Stimulated activated CD4-positive, alpha-beta T cell treated with anti-CD3 and anti-CD28 coated beads, Interleukin-15, amount 100 ng/mL, for 1 hour (primary cell): ENCODE results near the gene CLDN14.

Experiments
- DNase-seq, 2 donors: peaks; one replicate each; pipeline ENCODE4 v3.0.0-alpha.2; 2020; ENCODE audit warnings: low read depth in 1 of 2, low spot score in 1 of 2

CLDN14 gene, protein sequence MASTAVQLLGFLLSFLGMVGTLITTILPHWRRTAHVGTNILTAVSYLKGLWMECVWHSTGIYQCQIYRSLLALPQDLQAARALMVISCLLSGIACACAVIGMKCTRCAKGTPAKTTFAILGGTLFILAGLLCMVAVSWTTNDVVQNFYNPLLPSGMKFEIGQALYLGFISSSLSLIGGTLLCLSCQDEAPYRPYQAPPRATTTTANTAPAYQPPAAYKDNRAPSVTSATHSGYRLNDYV

DNA sequence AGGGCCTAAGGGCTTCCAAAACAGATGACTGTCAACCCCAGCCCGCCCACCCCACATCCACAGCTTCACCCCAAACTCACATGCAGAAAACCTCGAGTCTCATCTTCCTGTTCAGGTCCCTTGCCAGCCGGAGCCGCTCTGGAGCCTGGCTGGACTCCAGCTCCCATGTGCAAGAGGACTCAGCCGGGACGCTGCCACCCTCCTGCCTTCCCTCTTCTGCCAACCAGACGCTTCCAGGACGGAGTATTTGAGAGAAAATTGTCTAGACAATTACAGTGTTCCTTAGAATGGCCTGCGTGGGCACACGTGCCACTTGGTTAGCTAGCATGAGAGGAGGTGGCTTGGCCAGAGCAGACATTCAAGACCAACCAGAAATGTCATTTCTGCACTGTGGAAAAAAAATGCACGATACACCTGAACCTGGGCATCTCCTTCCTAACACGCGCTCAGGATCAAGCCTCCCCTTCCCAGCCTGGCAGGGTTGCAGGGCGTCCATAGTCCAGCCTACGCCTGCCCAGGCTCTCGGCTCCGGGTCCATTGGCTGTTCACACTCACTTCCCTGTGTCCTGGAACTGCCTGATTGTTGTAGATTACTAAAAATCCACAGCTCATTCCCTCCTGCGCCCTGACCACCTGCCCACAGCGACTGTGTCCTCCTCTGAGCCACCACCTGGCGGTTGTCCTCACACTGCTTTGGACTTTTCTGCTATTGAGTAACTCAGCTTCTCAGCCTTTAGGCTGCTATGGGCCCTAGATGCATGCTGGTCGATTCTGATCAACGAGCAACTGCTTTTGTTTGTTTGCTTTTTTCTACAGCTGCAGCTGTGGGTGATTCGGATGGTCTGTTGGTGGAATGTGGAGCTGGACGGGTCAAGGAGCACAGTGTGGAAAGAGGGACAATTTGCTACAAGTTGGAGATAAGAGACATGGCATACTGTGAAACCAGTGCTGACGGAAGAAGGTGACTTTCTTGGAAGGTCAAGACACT, at the start of gene CLDN14:
TSS of gene CLDN14 (minus strand) at position 708 of the 988 bp plus-strand sequence. CDS start 18,427 bp downstream, outside the sequence.
- DNase-seq: no peak

DNA sequence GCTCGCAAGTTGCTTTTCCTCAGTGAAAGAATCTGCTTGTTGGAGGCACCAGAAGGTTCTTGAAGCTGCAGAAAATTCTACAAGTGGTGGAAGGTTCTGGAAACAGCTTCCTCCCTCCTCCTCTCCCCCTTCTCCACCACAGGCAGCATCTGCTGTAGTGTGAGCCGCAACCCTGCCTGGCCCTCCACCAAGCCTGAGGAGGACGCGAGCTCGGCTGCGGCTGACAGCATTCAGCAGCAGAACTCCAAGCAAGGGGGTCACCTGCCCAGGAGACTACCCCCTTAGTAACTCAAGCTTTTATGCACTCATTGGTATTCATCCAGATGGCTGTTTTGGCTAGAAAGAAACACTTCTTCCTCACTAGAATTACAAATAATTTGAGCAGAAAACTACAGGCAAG, 48.8 kb upstream of the CLDN14 start:
- DNase-seq: no peak

DNA sequence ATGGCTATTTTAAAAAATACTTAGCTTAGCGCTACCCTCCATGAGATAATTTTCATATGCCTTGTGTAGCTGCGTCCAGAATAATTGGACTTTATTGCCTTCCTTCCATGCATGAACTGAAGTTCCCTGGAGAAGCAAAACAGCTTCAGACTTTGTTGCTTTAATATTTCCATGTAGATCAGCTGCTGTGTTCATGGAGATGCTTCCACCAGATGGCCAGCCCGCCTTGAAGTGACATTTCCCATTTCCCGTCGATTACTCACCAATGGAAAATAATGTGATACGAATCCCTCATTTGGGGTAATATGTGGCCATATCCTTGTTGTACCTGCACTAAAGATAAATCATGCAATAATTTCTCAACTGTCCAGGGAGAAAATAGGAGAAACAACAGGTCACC, 47.4 kb upstream of the CLDN14 start:
- DNase-seq: no peak

DNA sequence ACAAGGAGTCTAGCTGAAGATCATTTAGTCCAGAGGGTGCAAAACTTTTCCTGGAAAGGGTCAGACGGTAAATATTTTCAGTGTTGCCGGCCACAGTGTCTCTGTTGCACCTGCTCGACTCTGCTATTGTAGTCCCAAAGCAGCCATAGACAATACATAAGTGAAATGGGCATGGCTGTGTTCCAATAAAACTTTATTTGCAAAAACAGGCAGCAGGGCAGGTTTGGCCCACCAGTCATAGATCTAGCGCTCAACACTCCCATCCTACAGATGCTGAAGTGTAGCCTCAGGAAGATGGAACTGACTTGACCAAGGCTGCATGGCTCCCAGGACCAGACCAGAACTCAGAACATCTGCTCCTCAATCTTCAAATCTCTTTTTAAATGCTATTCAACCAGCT, 46.2 kb upstream of the CLDN14 start:
- no peak for DNase-seq

DNA sequence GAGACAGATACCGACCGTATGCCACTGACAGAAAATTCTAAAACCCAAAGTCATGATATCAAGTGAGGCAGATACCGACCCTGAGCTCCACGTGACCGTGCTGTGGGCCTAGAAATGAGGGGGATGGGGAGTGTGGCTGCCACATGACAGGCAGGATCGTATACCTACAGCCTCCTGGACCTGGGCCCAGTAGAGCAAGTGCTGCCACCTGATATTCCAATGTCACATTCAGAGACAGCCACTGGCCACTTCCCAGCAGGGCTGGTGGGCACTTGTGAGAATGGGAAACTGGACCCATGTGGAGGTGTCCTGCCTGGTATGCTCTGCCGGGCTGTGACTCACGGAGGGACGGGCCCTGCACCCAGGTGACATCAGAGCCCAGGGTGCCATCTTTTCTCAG, 44.6 kb upstream of the CLDN14 start:
- no peak for DNase-seq

DNA sequence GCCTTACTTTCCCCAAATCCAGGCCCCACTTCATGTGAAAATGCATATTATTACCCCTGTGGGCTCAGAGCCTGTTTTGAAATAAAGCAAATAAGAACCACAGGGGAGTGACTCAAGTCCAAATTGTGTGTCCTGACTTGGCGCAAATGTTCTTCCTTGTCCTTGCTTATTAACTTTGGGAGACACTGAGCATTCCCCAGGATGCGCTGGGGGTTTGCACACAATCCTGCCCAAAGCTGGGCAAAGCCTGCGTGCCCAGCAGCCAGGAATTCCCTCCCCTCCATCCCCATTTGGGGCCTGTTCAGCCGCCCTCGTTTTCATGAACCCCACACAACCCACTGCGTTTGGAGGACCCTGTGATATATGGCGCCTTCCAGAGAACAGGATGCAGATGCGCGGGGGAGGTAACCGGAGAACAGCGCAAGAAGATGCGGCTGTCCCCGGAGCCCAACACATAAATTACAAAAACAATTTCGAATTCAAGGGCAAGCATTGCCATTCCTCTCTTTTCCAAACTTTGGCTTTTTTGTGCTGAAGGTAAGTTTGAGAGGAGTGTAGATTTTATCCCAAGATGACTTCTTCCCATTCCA, 42.4 kb upstream of the CLDN14 start:
- no peak for DNase-seq

DNA sequence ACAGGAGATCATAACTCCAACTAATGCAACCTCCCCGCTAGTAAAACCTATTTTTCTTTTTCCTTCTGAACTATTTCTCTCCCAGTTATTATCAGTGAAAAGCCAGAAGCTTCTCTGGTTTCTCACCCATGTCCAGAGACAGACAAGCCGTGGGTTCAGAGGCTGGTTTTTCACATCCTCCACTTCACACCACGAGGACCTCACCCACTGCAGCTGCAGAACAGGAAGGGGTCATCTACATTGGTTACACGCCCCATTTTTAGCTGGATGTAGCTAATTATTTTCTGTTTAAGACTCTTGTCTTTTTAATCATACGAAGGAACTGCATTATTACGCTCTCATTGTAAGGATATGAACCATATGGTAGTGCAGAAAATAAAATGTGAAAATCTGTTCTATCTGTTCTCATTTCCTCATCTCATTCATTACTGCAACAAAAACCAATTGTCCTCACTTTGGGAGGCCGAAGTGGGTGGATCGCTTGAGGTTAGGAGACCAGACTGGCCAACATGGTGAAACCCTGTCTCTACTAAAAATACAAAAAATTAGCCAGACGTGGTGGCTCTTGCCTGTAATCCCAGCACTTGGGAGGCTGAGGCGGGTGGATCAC, 39.1 kb upstream of the CLDN14 start:
- no peak for DNase-seq

DNA sequence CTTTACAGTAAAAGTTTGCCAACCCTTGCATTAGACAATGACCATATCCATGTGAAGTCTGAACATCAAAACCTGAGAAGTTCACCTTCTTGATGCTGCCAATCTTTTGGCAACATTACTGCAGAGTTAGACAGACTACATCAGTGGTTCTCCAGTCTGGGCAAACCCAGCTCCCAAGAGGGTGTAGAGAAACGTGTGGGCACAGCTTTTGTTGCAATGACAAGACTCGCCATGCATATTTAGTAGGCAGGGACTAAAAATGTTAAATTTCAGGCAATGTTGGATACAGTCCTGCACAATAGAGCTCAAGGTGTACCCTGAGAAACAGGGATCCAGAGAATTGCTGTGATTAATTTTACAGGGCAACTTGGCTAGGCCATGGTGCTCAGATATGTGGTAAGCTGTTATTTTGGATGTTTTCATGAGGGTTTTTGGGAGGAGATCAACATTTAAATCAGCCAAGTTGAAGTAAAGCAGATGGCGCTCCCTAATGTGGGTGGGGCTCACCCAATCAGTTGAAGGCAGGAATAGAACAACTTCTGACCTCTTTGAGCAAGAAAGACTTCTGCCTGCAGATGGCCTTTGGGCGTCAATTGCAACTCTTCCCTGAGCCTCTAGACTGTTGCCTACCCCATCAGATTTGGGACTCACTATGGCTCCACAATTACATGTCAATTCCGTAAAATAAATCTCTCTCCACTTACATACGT, 37.6 kb upstream of the CLDN14 start:
- DNase-seq: no peak

DNA sequence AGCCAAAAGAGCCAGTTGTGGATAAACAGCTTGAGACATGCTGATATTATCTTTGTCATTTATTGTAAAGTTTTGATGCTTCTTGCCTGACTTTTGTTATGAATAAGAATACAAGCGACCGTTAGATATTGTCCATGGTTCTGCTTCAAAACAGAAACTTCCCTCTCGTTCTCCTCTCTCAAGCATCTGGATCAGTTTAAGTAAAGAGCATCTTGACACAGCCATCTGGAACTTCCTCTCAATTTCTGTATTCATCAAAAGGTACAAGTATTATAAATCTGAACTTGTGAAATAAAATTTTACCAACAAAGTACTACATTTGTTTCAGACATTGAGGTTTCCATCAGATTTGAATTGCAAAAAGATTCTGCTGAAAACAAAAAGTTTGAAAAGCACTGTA, 36.4 kb upstream of the CLDN14 start:
- DNase-seq: no peak

DNA sequence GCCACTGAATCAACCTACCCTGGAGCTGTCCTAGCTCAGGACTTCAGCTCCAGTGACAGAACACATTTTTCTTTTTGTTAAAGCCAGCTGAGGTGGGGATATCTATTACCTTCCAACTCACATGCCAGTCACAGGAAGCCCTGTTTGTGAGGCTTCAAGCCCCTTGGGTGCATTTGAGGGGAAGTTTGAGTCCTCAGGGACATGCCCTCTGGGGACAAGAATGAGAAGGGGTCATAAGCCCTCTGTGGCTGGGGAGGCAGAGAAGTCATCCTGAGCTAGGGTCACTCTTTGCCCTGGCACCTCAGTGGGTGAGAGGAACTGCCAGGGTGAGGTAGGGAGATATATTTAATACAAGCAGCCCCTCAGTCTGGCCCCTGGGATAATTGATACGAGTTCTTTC, 33.5 kb upstream of the CLDN14 start:
- DNase-seq: no peak

DNA sequence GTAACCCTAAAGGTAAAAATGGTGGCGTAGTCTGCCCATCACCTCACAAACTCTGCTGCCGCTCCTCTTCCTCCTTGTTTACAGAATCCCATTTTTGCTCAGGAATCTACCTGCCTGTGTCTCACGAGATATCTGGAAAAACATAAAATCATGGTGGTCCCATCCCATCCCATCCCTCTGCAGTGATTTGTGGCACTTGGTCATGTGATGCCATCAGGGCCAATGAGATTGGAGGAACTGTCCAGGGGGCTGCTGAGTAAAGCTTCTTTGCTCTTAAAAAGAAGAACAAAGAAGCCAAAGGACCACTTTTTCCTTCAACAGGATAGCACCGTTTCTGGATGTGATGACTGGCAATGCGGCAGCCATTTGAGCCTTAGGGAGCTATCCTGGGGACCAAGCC, 33.0 kb upstream of the CLDN14 start:
- DNase-seq: no peak

DNA sequence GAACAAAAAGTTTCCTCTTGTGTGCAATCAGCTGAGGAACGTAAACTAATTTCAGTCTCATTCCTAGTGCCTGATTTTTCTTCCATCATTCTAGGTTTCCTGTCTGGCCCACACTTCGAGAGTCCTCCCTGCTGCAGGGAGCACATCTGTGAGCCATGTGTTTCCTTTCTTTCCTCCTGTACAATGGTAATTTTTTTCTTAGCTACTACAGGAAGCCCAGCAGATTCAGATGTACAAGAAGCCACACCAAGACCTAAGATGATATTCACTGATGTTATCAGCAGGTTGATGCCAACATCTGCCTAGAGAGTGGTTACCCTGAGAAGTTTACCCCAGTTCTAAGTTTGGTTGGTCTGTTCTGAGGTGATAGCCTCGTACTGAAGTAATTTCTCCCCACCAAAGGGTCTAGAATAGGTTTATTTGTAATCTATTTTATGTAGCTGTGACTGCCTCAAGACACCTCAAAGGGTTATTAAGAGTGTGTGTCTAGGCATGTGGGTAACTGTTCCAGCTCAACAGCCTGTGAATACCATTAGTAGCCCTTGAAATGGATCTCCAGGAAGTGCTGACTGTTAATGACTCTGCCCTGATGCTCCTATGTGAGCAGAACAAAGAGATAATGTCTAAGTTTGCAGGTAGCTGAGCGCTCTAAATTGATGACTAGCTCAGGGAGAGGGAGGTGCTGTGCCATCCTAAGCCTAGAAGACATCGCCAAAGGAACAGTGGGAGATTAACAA, 31.7 kb upstream of the CLDN14 start:
- DNase-seq: no peak

DNA sequence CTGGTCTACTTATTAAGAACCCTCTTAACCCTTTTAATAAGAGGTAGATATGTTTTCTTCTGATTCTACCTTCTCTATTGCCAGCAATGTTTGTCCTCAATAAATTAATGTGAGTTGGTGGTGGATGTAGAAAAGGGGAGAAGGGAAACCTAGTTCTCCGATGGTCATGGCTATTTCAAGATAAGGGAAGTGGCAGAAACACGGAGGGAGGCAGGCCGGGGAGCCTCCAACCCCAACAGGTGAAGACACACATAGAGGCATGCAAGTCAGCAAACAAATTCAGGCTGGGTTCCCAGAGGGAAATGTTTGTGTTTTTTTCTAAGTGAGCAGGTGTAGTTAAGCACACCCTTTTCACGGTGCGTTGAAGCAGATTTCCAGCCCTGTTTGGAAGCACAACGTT, 31.0 kb upstream of the CLDN14 start:
- no peak for DNase-seq

DNA sequence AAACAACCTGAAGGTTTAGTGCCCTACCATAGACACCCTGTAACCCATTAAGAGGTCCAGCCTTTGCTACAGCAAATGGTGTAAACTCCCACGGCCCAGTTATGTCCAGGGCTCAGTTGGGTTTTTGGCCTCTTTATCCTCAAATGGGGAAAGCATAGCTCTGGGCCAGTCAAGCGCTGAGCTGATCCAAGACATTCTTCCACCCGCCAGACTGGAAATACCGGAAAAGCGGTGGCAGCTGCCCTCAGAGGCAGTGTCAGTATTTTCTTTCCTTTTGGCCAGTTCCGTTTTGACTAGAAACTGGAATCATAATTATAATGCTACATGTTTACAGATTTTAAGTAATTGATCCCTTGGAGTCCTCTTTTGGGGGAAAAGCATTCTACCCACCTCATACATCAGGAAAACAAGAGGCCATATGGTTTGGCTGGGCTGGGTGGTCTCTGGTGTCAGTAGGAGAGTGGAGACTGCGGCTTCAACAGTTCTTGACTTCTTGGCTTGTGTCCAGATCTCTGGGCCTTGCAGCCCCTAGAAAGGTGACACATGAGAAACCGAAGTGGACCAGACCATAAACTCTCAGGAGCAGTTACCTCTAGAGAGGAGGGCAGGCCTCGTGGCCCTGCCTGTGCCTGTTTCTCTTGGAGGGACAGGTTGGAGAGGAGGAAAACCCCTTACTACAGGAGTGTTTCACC, 30.2 kb upstream of the CLDN14 start:
- no peak for DNase-seq

DNA sequence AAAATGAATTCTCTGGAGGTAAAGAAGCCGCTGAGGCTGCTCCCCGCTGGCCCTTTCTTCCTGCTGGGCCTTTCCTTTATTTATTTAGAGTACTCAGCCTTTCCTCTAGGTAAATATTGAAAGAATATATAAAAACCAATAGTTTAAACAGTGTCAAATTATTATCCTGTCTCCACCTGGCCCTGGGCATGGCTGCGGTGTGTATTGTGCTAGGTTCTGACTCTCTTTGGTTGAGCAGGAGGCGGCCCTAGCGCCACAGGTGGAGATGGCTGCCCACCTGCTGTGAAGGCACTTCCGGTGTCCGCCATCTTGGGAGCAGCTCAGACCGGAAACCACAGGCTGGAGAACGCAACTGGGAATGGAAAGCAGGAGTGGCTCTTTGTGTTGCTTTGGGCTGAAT, 29.0 kb upstream of the CLDN14 start:
- DNase-seq: no peak

DNA sequence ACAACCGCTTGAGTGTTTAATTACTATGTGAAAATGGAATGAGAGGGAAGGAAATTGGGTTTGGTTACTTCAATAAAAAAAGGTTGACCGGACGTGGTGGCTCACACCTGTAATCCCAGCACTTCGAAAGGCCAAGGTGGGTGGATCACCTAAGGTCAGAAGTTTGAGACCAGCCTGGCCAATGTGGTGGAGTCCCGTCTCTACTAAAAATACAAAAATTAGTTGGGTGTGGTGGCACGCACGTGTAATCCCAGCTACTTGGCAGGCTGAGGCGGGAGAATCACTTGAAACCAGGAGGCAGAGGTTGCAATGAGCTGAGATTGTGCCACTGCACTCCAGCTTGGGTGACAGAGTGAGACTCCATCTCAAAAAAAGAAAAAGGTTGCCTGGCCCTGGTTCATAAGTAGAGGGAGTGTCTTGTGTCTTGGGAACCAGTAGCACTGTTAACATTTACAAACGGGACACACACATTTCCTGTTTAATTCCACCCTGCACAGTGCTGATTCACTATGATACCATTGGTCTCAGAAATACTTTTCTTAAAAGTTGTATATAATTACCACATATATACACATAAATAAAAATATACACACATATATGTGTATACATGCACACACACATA, 27.6 kb upstream of the CLDN14 start:
- DNase-seq: no peak

DNA sequence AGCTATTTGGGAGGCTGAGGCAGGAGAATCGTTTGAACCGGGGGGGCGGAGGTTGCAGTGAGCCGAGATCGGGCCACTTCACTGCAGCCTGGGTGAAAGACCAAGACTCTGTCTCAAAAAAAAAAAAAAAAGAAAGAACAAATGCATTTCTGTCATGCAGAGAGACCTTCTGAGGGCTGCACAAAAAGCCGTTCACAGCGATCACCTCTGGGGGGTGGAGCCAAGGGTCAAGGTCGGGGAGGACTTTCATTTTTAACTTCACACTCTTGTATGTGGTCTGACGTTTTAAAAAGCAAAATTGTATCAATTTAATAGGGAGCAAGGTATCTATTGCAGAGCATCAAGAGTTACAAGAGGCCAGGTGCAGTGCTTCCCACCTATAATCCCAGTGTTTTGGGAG, 26.6 kb upstream of the CLDN14 start:
- DNase-seq: no peak

DNA sequence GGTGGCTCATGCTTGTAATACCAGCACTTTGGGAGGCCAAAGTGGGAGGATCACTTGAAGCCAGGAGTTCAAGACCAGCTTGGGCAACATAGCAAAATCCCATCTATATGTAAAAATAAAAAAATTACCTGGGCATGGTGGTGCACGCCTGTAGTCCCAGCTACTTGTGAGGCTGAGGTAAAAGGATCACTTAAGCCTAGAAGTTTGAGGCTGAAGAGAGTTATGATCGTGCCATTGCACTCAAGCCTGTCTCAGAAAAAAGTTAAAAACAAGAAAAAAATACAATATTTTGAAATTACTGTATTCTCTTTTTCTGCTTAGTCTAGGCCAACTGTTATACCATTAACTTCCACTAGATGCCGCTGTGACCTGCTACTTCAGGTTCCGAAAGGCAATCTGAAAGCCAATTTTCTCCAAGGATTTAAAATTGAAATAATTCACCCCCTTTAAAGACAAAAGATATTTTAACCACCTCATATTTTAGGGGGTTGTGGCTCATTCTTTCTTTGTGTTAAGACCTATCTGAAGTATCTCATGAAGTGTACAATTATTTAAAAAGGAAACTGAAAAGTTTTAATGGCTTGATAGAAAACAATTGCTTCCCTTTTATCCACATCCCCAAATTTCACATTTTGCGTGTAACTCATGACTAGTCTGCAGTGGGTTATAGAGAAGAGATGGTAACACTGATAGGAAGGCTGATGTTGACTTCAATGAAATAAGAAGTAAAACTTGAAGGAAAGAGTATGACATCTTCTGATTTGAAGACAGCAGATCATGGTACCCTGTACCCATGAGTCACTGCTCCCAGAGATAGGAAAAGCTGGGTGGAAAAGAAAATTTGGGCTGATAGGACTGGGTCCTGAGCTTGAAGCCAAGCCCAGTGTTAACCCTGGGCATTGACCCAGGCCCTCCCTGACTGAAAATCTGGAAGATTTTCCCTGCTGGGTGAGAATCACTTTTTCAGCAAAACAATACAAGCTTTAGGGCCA, 24.4 kb upstream of the CLDN14 start:
- no peak for DNase-seq
